H7 (cell line): ENCODE results near the gene UCHL5. TPM values are rescaled to one million over a fixed set of nuclear protein-coding genes. Genes with fewer than 3 reads are reported as not detected.

ENCODE experiments used
- DNase-seq: peaks from one replicate; pipeline ENCODE4 v3.0.0; 2012
- H3K27me3 ChIP-seq: 2 replicates; pipeline ENCODE4 v1.6.0; 2011; ENCODE audit warnings: mild to moderate bottlenecking, low read length; ENCODE audit not compliant: control insufficient read depth, insufficient read depth
- H3K36me3 ChIP-seq: replicated peaks from 2 replicates; pipeline ENCODE4 v1.5.1; 2011; ENCODE audit warnings: low read length; ENCODE audit not compliant: control insufficient read depth, insufficient read depth
- H3K4me3 ChIP-seq: 2 replicates; pipeline ENCODE4 v1.5.1; 2011; ENCODE audit warnings: low read depth, mild to moderate bottlenecking, control low read depth, low read length, moderate library complexity; ENCODE audit not compliant: insufficient read depth
- total RNA-seq: library from RNA; depleted of rRNA; stranded (reverse); fragments of >200 nt; shearing (Covaris generic); gene quantifications from 2 replicates; pipeline ENCODE4 v1.2.3, GENCODE V29; 2014; rRNA removed

The UCHL5 gene
- total RNA-seq, 1 experiment from 2014 or later, result 27.7 TPM

GRCh38 chr1:192977089-192977706 is 82.0 kb downstream of the UCHL5 start:
- no peaks in the 10 kb centered on the region for H3K36me3 ChIP-seq
- no peak for DNase-seq
- H3K27me3 ChIP-seq, result no peaks in the 10 kb centered on the region
- no peak overlapping the region for H3K4me3 ChIP-seq

DNA sequence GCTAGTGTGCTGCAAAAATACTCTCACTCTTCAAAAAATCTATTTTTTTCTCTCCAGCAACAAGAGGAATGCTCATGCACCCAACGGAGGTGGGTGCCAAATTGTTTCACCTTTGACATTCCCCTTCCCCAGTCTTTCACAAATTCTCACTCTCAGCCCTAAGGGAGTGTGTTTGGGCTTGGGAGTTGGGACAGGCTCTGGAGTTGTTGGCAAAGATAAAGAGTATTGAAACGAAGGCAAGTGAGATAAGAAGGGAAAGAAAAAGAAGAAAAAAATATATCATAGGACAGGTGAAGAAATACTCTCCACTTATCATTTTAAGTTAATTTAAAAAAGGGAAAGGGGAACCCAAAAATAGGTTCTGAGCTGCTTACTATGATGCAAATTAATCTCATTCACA is 82.6 kb downstream of the UCHL5 start:
- no peak for DNase-seq
- H3K27me3 ChIP-seq, result no peaks in the 10 kb centered on the region
- H3K36me3 ChIP-seq, result no peaks in the 10 kb centered on the region
- H3K4me3 ChIP-seq, result no peak overlapping the region

DNA sequence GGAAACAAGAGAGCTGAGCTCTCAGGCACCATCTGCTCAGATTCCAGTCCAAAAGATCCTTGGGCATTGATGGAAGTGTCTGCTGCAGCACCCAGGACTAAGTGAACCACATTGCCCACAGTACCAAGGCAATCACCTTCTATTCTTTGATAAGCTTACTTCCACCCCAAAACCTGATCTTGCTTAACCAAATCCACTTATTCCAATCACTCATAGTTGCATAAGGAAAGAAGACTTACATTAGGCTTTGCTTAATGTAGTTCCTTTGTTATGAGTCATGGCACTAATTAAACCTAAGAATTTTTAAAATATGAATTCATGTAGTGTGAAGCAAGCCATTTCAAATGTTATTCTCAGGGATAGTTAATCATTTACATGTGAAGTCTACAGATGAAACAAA is 84.5 kb downstream of the UCHL5 start:
- H3K27me3 ChIP-seq, result no peaks in the 10 kb centered on the region
- DNase-seq, result no peak
- H3K4me3 ChIP-seq, result no peak overlapping the region
- no peaks in the 10 kb centered on the region for H3K36me3 ChIP-seq

DNA sequence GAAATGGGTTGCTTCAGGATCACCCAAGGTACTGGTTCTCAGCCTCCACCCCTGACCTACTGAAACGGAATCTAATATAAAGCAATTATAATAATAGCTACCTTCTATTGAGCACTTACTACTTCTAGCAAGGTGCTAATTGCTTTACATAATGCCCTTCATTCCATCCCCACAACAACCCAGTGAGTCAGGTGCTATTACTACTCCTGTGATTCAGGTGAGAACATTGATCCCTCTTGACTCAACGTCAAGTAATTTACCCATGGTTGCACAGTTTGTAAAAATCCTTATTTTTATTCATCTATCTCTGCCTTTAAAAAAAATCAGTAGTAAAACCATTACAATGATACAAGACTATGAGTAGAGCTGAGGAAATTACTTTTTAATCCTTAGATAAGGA is 85.2 kb downstream of the UCHL5 start:
- DNase-seq, result no peak
- H3K4me3 ChIP-seq, result no peak overlapping the region

DNA sequence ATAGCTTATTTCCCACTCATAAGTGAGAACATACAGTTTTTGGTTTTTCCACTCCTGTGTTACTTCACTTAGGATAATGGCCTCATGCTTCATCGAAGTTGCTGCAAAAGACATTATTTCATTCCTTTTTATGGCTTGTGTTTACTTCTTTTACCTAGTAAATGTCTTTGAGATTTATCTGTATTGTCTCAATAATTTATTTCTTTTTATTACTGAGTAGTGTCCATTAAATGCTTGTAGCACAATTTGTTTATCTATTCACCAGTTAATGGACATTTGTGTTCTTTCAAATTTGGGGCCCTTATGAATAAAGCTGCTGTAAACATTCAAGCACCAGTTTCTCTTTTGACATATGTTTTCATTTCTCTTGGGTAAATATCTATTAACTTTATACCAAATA is 86.0 kb downstream of the UCHL5 start:
- H3K4me3 ChIP-seq, result no peak overlapping the region
- no peak for DNase-seq
- no peaks in the 10 kb centered on the region for H3K36me3 ChIP-seq
- H3K27me3 ChIP-seq, result no peaks in the 10 kb centered on the region

More for the DNA sequence above, 85.2 kb downstream of the UCHL5 start:
- no peaks in the 10 kb centered on the region for H3K36me3 ChIP-seq
- no peaks in the 10 kb centered on the region for H3K27me3 ChIP-seq

DNA sequence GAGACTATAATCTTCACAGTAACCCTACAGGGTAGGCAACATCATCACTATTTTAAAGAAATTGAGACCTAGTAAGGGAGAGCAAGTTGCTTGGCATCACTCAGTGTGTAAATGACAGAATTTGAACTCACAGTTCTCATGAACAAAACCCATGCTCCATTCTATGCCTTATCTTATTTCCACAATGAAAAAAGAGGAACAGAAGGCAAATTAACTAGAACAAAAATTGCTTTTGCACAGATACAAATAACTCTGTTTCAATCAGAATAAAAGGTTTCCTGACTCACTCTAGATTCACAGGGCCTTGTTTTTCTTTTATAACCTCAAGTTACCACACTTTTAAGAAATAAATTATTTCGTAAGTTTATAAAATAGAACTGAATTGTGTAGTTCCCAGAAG is 90.1 kb downstream of the UCHL5 start:
- no peaks in the 10 kb centered on the region for H3K36me3 ChIP-seq
- DNase-seq, result no peak
- H3K27me3 ChIP-seq, result no peaks in the 10 kb centered on the region
- H3K4me3 ChIP-seq, result no peak overlapping the region

DNA sequence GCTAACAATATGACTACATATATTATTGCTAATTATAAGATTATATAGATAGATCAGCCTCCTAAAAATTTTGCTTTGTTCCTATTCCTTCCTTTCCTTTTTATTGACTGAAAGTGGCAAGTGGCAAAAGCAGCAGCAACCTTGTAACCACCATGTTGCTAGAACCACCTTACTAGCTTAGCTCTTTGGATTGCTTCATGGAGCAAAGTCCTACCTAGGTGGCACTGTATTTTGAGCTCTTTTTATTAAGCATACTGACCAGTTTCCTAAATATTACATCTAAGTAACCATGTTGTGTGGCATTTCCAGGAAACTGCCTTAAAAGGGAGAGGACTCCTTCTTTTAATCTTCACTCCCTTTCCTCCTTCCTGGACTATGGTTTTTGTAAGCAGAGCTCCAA is 90.8 kb downstream of the UCHL5 start:
- Histone ChIP-seq H3K4me3 (no peak overlapping the region), H3K36me3 (no peaks in the 10 kb centered on the region), H3K27me3 (no peaks in the 10 kb centered on the region)
- DNase-seq, result no peak

GRCh38 chr1:192967901-192968300 is 91.3 kb downstream of the UCHL5 start:
- no peak for DNase-seq
- Histone ChIP-seq H3K27me3 (no peaks in the 10 kb centered on the region), H3K36me3 (no peaks in the 10 kb centered on the region), H3K4me3 (no peak overlapping the region)

- Histone ChIP-seq H3K4me3 (no peak overlapping the region), H3K36me3 (no peaks in the 10 kb centered on the region), H3K27me3 (no peaks in the 10 kb centered on the region)
- no peak for DNase-seq
These were observed 91.8 kb downstream of the UCHL5 start for GRCh38 chr1:192967211-192967877.

DNA sequence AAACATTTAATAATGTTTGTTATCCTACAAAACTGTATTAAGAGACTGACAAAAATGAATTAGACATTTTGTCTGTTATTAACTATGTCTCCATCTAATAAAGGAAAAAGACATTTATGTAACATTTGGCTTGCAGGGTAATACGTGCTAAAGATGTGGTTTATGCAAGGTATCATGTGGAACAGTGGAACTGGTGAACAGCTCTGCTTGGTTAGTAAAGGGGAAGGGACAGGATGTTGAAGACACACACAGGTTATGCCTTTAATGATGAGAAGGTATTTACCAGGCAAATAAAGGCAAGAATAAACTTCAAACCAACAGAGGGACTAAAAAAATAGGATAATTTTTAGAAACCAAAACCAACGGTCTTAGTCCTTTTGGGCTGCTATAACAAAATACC is 93.1 kb downstream of the UCHL5 start:
- Histone ChIP-seq H3K36me3 (no peaks in the 10 kb centered on the region), H3K4me3 (no peak overlapping the region), H3K27me3 (no peaks in the 10 kb centered on the region)
- DNase-seq, result no peak

GRCh38 chr1:192962901-192963300 is 96.3 kb downstream of the UCHL5 start:
- no peak for DNase-seq
- Histone ChIP-seq H3K36me3 (no peaks in the 10 kb centered on the region), H3K4me3 (no peak overlapping the region)

More at GRCh38 chr1:192962901-192963300, 96.3 kb downstream of the UCHL5 start:
- no peaks in the 10 kb centered on the region for H3K27me3 ChIP-seq

Other genes with a start within 250 kb of the UCHL5 start
- 136 and 193 TPM in 2 replicates for gene RO60, start 252 bp upstream of the UCHL5 start, total RNA-seq
- 9.2 and 14.6 TPM in 2 replicates for gene GLRX2, start 46.1 kb upstream of the UCHL5 start, total RNA-seq
- 19.5 and 20.4 TPM in 2 replicates for gene CDC73, start 62.7 kb upstream of the UCHL5 start, total RNA-seq
- not detected in 2 replicates for gene B3GALT2, start 127.3 kb upstream of the UCHL5 start, total RNA-seq